Upper lobe of right lung (tissue), 1 donor: Measurements from ENCODE around the gene EIF4G3. TPM values are rescaled to one million over a fixed set of nuclear protein-coding genes. Genes with fewer than 3 reads are reported as not detected.
"Not testable (repeated sequence)": the region's sequence is repeated elsewhere in the genome, so short reads cannot be mapped to it uniquely, and the experiment has no call there.

Experiments
- ATAC-seq: fragments of 200-7000 bp; cut with Tn5 transposase; one replicate; pipeline ENCODE4 v1.9.1; 2020; ENCODE audit warnings: mild to moderate bottlenecking, moderate library complexity
- DNase-seq: peaks from one replicate; pipeline ENCODE4 v3.0.0-alpha.2; 2020
- H3K27ac ChIP-seq: fragments of 200-600 bp; one replicate; pipeline ENCODE4 v1.8.0; 2022
- H3K27me3 ChIP-seq: fragments of 200-600 bp; one replicate; pipeline ENCODE4 v1.8.0; 2022; ENCODE audit warnings: mild to moderate bottlenecking
- H3K36me3 ChIP-seq: fragments of 200-600 bp; one replicate; pipeline ENCODE4 v1.8.0; 2022
- H3K4me1 ChIP-seq: fragments of 200-600 bp; one replicate; pipeline ENCODE4 v1.8.0; 2022
- H3K4me3 ChIP-seq: fragments of 200-600 bp; one replicate; pipeline ENCODE4 v1.8.0; 2022; ENCODE audit warnings: mild to moderate bottlenecking
- H3K9me3 ChIP-seq: fragments of 200-600 bp; one replicate; pipeline ENCODE4 v1.8.0; 2022
- CTCF ChIP-seq: fragments of 200-600 bp; IDR thresholded peaks from one replicate; pipeline ENCODE4 v1.8.0; 2022; ENCODE audit warnings: antibody characterized with exemption
- intact Hi-C: fragments of 100-400 bp; cut with DNase I; formaldehyde crosslinking; loops from one replicate; pipeline ENCODE4 v1.11.0; 2022
- total RNA-seq: library from RNA; stranded (reverse); fragmentation: NEBNext Ultra II Directional; extraction: Animal tissue kit (Norgen Biotek cat#: 25700); gene quantifications from one replicate; pipeline ENCODE4 v1.2.1, GENCODE V29; 2021
- donor health status: DM: no; HTN: yes; CAD: no; lungs with severe emphysema.

The EIF4G3 gene
- total RNA-seq, 1 donor from 2014 or later: 44.5 TPM

DNA sequence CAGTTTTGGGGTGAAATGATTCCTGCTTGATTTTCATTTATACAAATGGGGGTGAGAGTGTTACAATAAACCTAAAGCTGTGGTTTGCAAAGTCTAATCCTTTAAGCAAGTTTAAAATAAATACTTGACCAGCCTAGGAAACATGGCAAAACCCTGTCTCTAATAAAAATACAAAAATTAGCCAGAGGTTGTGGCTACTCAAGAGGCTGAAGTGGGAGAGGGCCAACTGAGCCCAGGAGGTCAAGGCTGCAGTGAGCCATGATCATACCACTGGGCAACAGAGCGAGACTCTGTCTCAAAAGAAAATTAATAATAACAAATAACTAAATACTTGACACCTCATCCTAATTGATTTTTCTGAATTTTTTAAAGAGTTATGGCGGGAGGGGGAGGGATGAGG lies 110.8 kb downstream of the EIF4G3 start:
- intact Hi-C loops: no loop called here
- no peak overlapping the region for H3K4me3 ChIP-seq
- H3K36me3 ChIP-seq: no peaks in the 10 kb centered on the region
- H3K27me3 ChIP-seq: no peaks in the 10 kb centered on the region
- H3K4me1 ChIP-seq: peaks cover 5% of the 10 kb centered on the region
- TF ChIP-seq CTCF: no peak
- DNase-seq (no peak), ATAC-seq (no peak)
- no peak overlapping the region for H3K27ac ChIP-seq
- H3K9me3 ChIP-seq: no peaks in the 10 kb centered on the region

- intact Hi-C loops: no loop called here
- Histone ChIP-seq H3K27me3 (no peaks in the 10 kb centered on the region), H3K27ac (no peak overlapping the region), H3K9me3 (no peaks in the 10 kb centered on the region), H3K4me3 (no peak overlapping the region), H3K4me1 (no peaks in the 10 kb centered on the region), H3K36me3 (no peaks in the 10 kb centered on the region)
- DNase-seq (no peak), ATAC-seq (no peak)
- TF ChIP-seq CTCF: no peak
Observed at GRCh38 chr1:21064057-21064456, 112.6 kb downstream of the EIF4G3 start.

DNA sequence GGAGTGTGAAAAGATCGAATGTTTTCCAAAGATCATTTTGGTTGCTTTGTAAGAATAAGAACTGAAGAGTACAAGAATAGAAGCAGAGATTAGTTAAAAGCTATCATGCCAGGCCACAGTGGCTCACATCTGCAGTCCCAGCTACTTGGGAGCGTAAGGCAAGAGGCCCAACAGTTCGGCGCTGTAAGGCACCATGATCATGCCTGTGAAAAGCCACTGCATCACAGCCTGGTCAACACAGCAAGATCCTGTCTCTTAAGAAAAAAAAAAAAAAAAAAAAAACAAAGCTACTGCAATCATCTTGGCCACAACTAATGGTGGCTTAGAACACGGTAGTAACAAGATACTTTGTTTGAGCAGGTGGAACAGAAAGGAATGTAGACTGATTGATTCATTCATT lies 116.2 kb downstream of the EIF4G3 start:
- no peak overlapping the region for H3K27ac ChIP-seq
- H3K9me3 ChIP-seq: no peaks in the 10 kb centered on the region
- no peaks in the 10 kb centered on the region for H3K36me3 ChIP-seq
- ATAC-seq (no peak), DNase-seq (no peak)
- TF ChIP-seq CTCF: no peak
- H3K4me3 ChIP-seq: no peak overlapping the region
- H3K4me1 ChIP-seq: no peaks in the 10 kb centered on the region
- intact Hi-C loops: no loop called here
- H3K27me3 ChIP-seq: no peaks in the 10 kb centered on the region

DNA sequence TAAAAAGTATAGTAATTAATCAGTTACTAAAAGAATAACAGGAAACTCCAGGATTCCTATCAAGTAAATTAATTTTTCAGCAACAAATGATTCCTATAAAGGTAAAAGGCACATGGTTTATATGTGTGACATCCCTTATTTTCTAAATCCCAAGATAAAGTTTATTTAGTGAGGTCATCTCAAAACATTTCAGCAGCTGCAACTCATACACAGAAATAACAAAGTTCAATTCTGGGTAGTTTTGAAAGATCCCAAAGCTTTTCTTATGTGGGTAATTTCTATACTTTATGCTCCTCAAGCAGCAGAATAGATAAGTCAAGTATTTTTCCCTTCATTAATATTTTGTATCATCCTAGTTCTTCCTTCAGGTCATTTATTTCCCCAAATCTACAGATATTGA lies 117.7 kb downstream of the EIF4G3 start:
- intact Hi-C loops: no loop called here
- TF ChIP-seq CTCF: no peak
- H3K4me3 ChIP-seq: no peak overlapping the region
- H3K27ac ChIP-seq: no peak overlapping the region
- no peaks in the 10 kb centered on the region for H3K9me3 ChIP-seq
- no peaks in the 10 kb centered on the region for H3K27me3 ChIP-seq
- no peaks in the 10 kb centered on the region for H3K4me1 ChIP-seq
- DNase-seq (no peak), ATAC-seq (no peak)
- no peaks in the 10 kb centered on the region for H3K36me3 ChIP-seq

- DNase-seq: no peak
- no peak overlapping the region for H3K4me3 ChIP-seq
- intact Hi-C loops: no loop called here
- no peak for TF ChIP-seq CTCF
- H3K27me3 ChIP-seq: no peaks in the 10 kb centered on the region
- H3K9me3 ChIP-seq: no peaks in the 10 kb centered on the region
- no peak for ATAC-seq
- no peaks in the 10 kb centered on the region for H3K4me1 ChIP-seq
- no peak overlapping the region for H3K27ac ChIP-seq
- no peaks in the 10 kb centered on the region for H3K36me3 ChIP-seq
Observed at GRCh38 chr1:21058035-21058793, 118.5 kb downstream of the EIF4G3 start.

GRCh38 chr1:21053189-21053928 lies 123.3 kb downstream of the EIF4G3 start:
- ATAC-seq, H3K9me3 ChIP-seq, H3K4me1 ChIP-seq, H3K4me3 ChIP-seq, DNase-seq, H3K27me3 ChIP-seq, H3K36me3 ChIP-seq, H3K27ac ChIP-seq, intact Hi-C loops: not testable (repeated sequence)
